Neural crest cell (in vitro differentiated cells): Measurements from ENCODE around the gene NTSR2. TPM values are rescaled to one million over a fixed set of nuclear protein-coding genes. Genes with fewer than 3 reads are reported as not detected.
"Not testable (repeated sequence)": the region's sequence is repeated elsewhere in the genome, so short reads cannot be mapped to it uniquely, and the experiment has no call there.

Source experiments
- DNase-seq: peaks from one replicate; pipeline ENCODE4 v3.0.0; 2021; ENCODE audit warnings: low read depth, mixed read lengths, low spot score
- H3K27ac Mint-ChIP-seq: one replicate; pipeline ENCODE4 v1.8.0; 2021; ENCODE audit warnings: mild to moderate bottlenecking, mixed read lengths; ENCODE audit not compliant: unreplicated experiment
- H3K27me3 Mint-ChIP-seq: 2 replicates; pipeline ENCODE4 v1.8.0; 2021; ENCODE audit warnings: low read depth, mild to moderate bottlenecking, mixed read lengths
- H3K36me3 Mint-ChIP-seq: 2 replicates; pipeline ENCODE4 v1.8.0; 2021; ENCODE audit warnings: low read depth, mild to moderate bottlenecking, mixed read lengths
- H3K4me1 Mint-ChIP-seq: 2 replicates; pipeline ENCODE4 v1.8.0; 2021; ENCODE audit warnings: mixed read lengths
- H3K4me3 Mint-ChIP-seq: one replicate; pipeline ENCODE4 v1.8.0; 2021; ENCODE audit warnings: mild to moderate bottlenecking, mixed read lengths
- H3K9me3 Mint-ChIP-seq: 2 replicates; pipeline ENCODE4 v1.8.0; 2021; ENCODE audit warnings: mixed read lengths
- total RNA-seq: library from RNA; stranded (reverse); gene quantifications from 2 replicates; pipeline ENCODE4 v1.2.1, GENCODE V29; 2021
- TF ChIP-seq, protein P1 (sequence below): fragments of 200-600 bp; sonication (generic); conservative IDR thresholded peaks from 2 replicates; pipeline ENCODE4 v1.5.0; 2021; ENCODE audit warnings: antibody characterized with exemption, mild to moderate bottlenecking

The NTSR2 gene
- total RNA-seq, 1 donor from 2014 or later, result not detected

DNA sequence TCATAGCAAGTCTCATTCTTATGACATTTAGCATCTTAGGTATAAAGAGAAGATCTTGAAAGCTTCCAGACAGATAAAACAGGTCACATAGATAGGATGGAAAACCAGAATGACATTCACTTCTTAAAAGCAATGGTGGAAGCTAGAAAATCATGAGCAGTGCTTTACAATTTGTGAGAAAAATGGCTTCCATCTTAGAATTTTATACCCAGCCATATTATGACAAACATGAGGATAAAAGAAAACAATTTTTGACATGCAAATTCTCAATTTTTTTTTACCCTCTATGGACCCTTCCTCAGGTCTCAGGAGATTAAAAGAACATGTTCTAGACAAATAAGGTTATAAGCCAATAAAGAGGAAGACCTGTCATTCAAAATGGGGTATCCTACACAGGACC, 7.1 kb downstream of the NTSR2 start:
- Mint-ChIP-seq H3K4me3 (no peak overlapping the region), H3K27me3 (peaks cover 16% of the 10 kb centered on the region), H3K9me3 (peaks cover 14% of the 10 kb centered on the region), H3K36me3 (peaks cover 9% of the 10 kb centered on the region), H3K4me1 (no peaks in the 10 kb centered on the region), H3K27ac (no peak overlapping the region)
- no peak for DNase-seq
- TF ChIP-seq, protein P1, sequence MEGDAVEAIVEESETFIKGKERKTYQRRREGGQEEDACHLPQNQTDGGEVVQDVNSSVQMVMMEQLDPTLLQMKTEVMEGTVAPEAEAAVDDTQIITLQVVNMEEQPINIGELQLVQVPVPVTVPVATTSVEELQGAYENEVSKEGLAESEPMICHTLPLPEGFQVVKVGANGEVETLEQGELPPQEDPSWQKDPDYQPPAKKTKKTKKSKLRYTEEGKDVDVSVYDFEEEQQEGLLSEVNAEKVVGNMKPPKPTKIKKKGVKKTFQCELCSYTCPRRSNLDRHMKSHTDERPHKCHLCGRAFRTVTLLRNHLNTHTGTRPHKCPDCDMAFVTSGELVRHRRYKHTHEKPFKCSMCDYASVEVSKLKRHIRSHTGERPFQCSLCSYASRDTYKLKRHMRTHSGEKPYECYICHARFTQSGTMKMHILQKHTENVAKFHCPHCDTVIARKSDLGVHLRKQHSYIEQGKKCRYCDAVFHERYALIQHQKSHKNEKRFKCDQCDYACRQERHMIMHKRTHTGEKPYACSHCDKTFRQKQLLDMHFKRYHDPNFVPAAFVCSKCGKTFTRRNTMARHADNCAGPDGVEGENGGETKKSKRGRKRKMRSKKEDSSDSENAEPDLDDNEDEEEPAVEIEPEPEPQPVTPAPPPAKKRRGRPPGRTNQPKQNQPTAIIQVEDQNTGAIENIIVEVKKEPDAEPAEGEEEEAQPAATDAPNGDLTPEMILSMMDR, result no peak

DNA sequence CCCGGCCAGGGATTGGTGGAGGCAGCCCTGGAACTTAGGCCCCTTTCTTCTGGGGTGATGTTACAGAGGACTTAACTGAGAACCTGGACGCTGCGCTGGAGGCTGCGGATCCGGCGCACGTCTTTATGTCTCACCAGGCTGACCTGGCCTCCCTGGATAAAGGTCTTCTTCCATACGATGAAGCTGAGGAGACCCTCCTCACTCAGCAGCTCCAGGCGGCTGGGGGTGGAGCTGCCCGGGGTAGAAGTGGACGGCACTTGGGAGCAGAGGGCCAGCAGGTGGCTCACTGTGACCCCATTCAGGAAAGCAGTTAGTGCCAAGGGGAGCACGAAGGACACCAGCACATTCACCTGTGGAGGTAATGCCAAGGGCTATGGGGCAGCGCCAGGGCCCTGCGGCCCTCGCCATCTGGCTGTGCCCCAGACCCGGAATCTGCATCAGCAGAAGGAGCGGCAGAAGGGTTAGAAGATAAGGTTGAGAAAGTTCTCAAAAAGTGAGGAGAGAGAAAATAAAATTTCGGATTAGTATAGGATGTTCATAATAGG, 8.0 kb downstream of the NTSR2 start:
- peaks cover 14% of the 10 kb centered on the region for H3K9me3 Mint-ChIP-seq
- H3K4me3 Mint-ChIP-seq, result no peak overlapping the region
- no peak for DNase-seq
- H3K36me3 Mint-ChIP-seq, result peaks cover 12% of the 10 kb centered on the region
- peaks cover 11% of the 10 kb centered on the region for H3K27me3 Mint-ChIP-seq
- TF ChIP-seq, protein P1, result no peak
- H3K27ac Mint-ChIP-seq, result no peak overlapping the region
- no peaks in the 10 kb centered on the region for H3K4me1 Mint-ChIP-seq

DNA sequence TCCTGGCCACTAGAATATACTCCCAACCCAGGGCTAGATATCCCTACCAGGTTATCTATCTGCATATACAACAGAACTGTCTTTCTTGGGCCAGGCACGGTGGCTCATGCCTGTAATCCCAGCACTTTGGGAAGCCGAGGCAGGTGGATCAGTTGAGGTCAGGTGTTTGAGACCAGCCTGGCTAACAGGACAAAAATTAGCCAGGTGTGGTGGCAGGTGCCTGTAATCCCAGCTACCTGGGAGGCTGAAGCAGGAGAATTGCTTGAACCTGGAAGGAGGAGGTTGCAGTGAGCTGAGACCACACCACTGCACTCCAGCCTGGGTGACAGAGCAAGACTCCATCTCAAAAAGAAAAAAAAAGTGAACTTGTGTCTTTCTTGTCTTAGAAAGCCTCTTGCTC, 9.6 kb downstream of the NTSR2 start:
- Mint-ChIP-seq H3K9me3 (peaks cover 14% of the 10 kb centered on the region), H3K36me3 (peaks cover 12% of the 10 kb centered on the region)
- not testable (repeated sequence) for H3K27ac Mint-ChIP-seq, H3K27me3 Mint-ChIP-seq, DNase-seq, H3K4me1 Mint-ChIP-seq, H3K4me3 Mint-ChIP-seq

DNA sequence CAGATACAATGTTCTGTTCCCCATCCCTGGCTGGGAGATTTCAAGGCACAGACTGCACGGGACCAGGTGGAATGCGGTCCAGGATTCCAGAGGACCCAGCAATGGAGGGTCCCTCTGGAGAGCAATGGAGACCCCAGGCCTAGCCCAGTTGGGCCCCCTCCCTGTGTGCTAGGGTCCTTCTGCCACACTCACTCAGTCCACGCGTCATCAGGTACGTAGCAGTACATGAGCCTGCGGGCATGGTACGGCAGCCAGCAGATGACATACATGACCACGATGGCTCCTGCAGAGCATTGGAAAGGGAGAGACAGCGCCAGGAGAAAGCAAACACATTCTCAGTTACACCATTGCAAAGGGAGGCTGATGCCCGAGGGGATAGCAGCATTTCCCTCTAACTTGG, 10.1 kb downstream of the NTSR2 start:
- H3K4me1 Mint-ChIP-seq, result no peaks in the 10 kb centered on the region
- DNase-seq, result no peak
- no peak overlapping the region for H3K4me3 Mint-ChIP-seq
- peaks cover 7% of the 10 kb centered on the region for H3K27me3 Mint-ChIP-seq
- peaks cover 12% of the 10 kb centered on the region for H3K36me3 Mint-ChIP-seq
- TF ChIP-seq, protein P1, result no peak
- H3K9me3 Mint-ChIP-seq, result peaks cover 14% of the 10 kb centered on the region
- H3K27ac Mint-ChIP-seq, result no peak overlapping the region

DNA sequence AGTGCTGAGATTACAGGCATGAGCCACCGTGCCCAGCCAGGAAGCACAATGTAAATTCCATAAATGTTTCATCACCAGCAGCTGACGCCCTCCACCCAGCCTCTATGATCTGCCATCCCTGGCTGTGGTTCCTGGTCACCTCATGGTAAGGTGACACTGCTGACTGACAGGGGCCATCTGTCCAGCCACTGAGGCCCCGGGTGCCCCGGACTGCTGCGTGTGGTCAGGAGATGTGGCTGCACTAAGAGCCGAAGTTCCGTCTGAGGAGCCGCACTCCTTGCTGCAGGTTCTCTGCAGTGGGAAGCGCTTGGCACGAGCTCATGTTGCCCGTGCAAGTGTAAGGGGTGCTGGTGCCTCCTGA, 10.9 kb downstream of the NTSR2 start:
- no peak overlapping the region for H3K27ac Mint-ChIP-seq
- H3K27me3 Mint-ChIP-seq, result peaks cover 7% of the 10 kb centered on the region
- H3K36me3 Mint-ChIP-seq, result peaks cover 12% of the 10 kb centered on the region
- TF ChIP-seq, protein P1, result no peak
- peaks cover 14% of the 10 kb centered on the region for H3K9me3 Mint-ChIP-seq
- H3K4me3 Mint-ChIP-seq, result no peak overlapping the region
- no peaks in the 10 kb centered on the region for H3K4me1 Mint-ChIP-seq
- DNase-seq, result no peak

DNA sequence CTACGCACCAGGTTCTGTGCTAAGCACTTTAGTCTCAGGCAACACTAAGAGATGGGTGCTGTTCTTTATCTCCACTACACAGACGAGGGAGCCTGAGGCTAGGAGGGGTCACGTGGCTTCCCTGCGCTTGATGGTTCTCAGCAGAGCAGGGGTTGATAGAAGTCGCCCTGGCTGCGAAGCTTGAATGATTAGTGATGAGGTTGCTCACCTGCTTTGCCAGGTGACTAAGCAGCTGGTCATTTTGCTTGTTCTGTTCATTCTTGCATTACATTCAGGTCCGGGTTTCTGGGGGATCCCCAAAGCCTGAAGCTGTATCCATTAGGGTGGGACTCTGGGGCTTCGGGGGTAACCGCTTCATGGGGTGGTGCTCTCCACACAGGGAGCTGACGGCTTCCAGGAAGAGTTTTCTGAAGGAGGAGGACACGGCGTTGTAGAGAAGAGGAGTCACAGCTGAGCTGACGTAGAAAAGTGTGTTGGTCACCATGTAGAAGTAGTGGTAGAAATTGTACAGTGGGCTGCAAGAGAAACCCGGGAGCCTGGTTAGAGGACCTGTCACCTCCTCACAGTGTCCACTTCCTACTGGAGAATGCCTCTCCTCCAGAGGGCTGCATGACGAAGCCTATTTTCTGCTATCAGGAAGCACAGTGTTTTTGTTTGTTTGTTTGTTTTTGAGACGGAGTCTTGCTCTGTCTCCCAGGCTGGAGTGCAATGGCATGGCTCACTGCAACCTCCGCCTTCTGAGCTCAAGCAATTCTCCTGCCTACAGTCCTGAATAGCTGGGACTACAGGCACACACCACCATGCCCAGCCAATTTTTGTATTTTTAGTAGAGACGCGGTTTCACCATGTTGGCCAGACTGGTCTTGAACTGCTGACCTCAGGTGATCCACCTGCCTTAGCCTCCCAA, 11.5 kb downstream of the NTSR2 start:
- TF ChIP-seq, protein P1, result no peak
- peaks cover 12% of the 10 kb centered on the region for H3K36me3 Mint-ChIP-seq
- no peaks in the 10 kb centered on the region for H3K4me1 Mint-ChIP-seq
- no peak overlapping the region for H3K27ac Mint-ChIP-seq
- H3K27me3 Mint-ChIP-seq, result peaks cover 5% of the 10 kb centered on the region
- H3K4me3 Mint-ChIP-seq, result no peak overlapping the region
- DNase-seq, result no peak
- peaks cover 12% of the 10 kb centered on the region for H3K9me3 Mint-ChIP-seq
